Measurements from ENCODE around the gene GLI3.

- TF ChIP-seq CTCF (conservative IDR thresholded peaks at IDR 0.05; ENCODE audit: low read depth, low read length) (no peak), POLR2A (IDR thresholded peaks at IDR 0.05; ENCODE audit: low read depth, low read length) (no peak), SMC3 (IDR thresholded peaks at IDR 0.05; ENCODE audit: low read depth, low read length) (no peak), USF2 (IDR thresholded peaks at IDR 0.05; ENCODE audit: low read depth, low read length) (no peak), RFX5 (IDR thresholded peaks at IDR 0.05; ENCODE audit: low read depth, low read length) (no peak), CEBPB (IDR thresholded peaks at IDR 0.05; ENCODE audit: low read depth, low read length) (no peak)
Measured at GRCh38 chr7:41956705-41957104, 280.3 kb downstream of the GLI3 start.

Measured in IMR-90 (cell line).